ENCODE data around the gene PARP3.

The PARP3 gene

DNA sequence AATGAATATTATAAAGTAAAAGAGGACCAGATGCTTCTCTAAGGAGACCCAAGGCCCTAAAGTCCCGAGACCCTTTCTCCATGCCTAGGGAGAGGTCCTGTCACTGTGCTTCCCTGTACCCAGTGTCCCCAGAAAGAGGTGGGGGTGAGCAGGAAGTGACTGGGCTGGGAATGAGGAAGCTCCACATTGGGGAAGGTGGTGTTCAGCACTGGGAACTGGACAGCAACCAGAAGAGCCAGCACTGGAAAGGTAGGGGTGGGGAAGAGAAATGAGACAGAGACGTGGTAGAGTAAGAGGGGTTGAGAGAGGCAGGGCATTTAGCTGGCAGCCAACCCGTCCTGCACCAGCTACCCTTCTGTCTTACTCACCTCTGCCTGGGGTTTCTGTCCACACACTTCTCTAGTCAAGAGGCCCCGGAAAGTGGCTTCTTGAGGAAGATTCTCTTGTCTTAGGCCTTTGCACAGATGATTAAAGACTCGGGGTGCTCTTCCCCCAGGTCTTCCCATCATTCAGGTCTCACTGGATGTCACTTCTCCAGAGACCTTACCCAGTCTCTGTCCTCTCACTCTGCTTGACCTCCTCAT lies 12.7 kb upstream of the PARP3 start:
- H3K27ac Mint-ChIP-seq = no peak overlapping the region
- peak in 1 of 2 donors; percentile 38 for DNase-seq (ENCODE audit: low spot score in 2 of 2)
- H3K4me1 Mint-ChIP-seq = no peaks in the 10 kb centered on the region
- ATAC-seq = no peak
- no peaks in the 10 kb centered on the region for H3K9me3 Mint-ChIP-seq
- H3K36me3 Mint-ChIP-seq = peaks cover 26% of the 10 kb centered on the region
- no peak overlapping the region for H3K4me3 Mint-ChIP-seq

DNA sequence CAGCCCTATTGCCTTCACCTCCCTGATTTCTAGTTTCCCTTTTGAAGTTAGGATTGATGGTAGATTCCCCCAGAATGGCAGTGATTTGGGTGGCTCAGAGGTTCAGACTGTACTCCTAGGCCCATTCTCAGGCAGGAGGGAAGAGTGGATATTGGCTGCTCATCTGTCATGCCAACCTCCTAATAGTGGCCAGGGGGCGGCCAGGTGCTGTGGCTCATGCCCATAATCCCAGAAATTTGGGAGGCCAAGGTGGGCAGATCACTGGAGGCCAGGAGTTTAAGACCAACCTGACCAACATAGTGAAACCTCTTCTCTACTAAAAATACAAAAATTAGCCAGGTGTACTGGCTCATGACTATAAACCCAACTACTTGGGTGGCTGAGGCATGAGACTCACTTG lies 11.7 kb upstream of the PARP3 start:
- no peak for ATAC-seq
- no peaks in the 10 kb centered on the region for H3K9me3 Mint-ChIP-seq
- H3K36me3 Mint-ChIP-seq = peaks cover 35% of the 10 kb centered on the region
- H3K27ac Mint-ChIP-seq = no peak overlapping the region
- peak in 1 of 2 donors; percentile 15 for DNase-seq (ENCODE audit: low spot score in 2 of 2)
- no peaks in the 10 kb centered on the region for H3K4me1 Mint-ChIP-seq
- no peak overlapping the region for H3K4me3 Mint-ChIP-seq

DNA sequence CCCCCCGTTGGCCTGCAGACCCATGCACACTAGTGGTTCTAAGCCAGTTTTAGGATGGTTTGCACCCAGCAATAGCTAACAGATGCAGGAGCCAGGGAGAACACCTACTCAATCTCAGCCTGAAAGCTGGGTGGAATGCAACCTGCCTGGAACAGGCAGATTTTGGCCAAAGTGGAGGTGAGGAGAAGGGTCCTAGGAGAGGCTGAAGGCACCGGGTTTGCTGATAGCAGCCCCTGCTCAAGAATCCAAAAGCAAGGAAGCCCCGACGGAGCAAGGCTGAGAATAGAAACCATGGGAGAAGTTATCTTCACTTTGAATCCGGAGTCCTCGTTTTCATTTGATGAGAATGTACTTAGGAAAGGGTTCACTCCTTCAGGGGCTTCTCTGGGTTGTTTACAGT lies 10.4 kb upstream of the PARP3 start:
- ATAC-seq (no peak), DNase-seq (ENCODE audit: low spot score in 2 of 2) (peak in 1 of 2 donors; percentile 40)
- no peaks in the 10 kb centered on the region for H3K4me1 Mint-ChIP-seq
- H3K27ac Mint-ChIP-seq = no peak overlapping the region
- peaks cover 48% of the 10 kb centered on the region for H3K36me3 Mint-ChIP-seq
- H3K4me3 Mint-ChIP-seq = no peak overlapping the region
- H3K9me3 Mint-ChIP-seq = no peaks in the 10 kb centered on the region

- peak overlapping the region; percentile 72 for H3K27ac Mint-ChIP-seq
- DNase-seq (ENCODE audit: low spot score in 2 of 2) (peak in 1 of 2 donors; percentile 42), ATAC-seq (no peak)
- no peak overlapping the region for H3K4me3 Mint-ChIP-seq
- no peaks in the 10 kb centered on the region for H3K9me3 Mint-ChIP-seq
- H3K36me3 Mint-ChIP-seq = peaks cover 58% of the 10 kb centered on the region
- no peaks in the 10 kb centered on the region for H3K4me1 Mint-ChIP-seq
Measured at GRCh38 chr3:51932471-51933370, 9.4 kb upstream of the PARP3 start.

DNA sequence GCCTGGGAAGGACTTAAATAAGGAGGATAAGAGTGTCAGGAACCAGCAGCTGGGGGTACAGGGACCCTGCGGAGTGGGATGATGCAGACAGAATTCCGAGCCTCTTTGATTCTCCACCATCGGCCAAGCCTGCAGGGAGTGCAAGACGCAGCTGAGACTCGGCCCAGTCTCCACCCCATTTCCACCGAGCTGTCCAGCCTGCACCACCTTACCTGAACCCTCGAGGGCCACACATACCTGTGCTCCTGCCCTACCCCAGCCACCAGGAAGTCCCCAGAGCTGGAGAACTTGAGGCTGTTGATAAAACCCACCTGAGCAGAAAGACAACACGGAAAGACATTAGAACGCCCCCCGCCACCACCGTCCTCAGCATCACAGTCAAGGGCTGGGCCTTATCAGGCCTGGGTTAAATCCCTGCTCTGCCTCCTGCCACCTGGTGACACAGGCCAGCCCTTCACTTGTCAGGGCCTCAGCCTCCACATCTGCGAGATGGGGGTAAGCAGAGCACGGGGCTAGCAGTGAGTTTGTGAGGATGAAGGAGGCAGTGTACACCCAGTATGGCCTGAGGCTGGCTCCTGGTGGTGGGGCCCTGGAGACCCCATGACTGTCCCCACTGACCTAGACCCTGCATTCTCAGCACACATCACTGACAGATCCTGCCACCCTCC lies 8.6 kb upstream of the PARP3 start:
- H3K4me3 Mint-ChIP-seq = no peak overlapping the region
- no peaks in the 10 kb centered on the region for H3K9me3 Mint-ChIP-seq
- peak in 1 of 2 donors; percentile 43 for DNase-seq (ENCODE audit: low spot score in 2 of 2)
- H3K36me3 Mint-ChIP-seq = peaks cover 67% of the 10 kb centered on the region
- no peaks in the 10 kb centered on the region for H3K4me1 Mint-ChIP-seq
- peak overlapping the region; percentile 72 for H3K27ac Mint-ChIP-seq
- ATAC-seq = no peak

DNA sequence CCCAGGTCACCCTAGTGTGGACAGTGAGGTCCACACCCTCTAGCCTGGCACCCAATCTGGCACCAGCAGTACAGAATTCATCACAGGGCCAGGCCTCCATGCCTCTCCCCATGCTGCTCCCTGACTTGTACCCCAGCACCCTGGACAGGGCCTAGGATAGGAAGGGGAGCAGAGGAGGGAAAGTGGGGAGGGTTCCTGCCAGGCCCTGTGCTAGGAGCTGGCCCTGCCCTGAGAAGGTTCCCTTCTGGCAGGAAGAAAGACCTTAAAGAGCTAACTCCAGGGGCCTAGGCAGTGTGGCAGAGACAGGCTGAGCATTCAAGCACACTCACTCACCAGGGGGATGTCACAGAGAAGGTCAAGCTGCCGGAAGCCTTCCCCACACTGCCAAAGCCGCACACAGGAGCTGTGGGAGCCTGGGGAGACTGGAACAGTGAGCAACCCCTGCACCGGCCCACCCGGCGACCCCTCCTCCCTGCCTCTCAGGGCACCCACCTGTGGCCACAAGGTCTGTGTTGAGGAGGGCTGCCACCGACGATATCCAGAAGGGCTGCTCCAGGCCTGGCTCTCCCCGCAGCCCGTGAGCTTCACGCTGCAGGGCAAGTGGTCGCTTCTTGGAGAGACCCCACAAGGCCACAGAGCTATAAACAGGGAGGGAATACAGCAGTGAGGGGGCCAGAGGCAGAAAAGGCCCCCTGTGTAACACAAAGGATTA lies 7.9 kb upstream of the PARP3 start:
- Mint-ChIP-seq H3K36me3 (peaks cover 67% of the 10 kb centered on the region), H3K4me3 (no peak overlapping the region), H3K4me1 (peaks cover 4% of the 10 kb centered on the region), H3K9me3 (no peaks in the 10 kb centered on the region), H3K27ac (no peak overlapping the region)
- peak in 1 of 2 donors; percentile 45 for DNase-seq (ENCODE audit: low spot score in 2 of 2)
- ATAC-seq = no peak

- Mint-ChIP-seq H3K4me3 (no peak overlapping the region), H3K9me3 (no peaks in the 10 kb centered on the region), H3K27ac (no peak overlapping the region), H3K36me3 (peaks cover 67% of the 10 kb centered on the region), H3K4me1 (peaks cover 9% of the 10 kb centered on the region)
- DNase-seq (ENCODE audit: low spot score in 2 of 2) (peak in 1 of 2 donors; percentile 46), ATAC-seq (no peak)
Measured at GRCh38 chr3:51934991-51935885, 6.9 kb upstream of the PARP3 start.

DNA sequence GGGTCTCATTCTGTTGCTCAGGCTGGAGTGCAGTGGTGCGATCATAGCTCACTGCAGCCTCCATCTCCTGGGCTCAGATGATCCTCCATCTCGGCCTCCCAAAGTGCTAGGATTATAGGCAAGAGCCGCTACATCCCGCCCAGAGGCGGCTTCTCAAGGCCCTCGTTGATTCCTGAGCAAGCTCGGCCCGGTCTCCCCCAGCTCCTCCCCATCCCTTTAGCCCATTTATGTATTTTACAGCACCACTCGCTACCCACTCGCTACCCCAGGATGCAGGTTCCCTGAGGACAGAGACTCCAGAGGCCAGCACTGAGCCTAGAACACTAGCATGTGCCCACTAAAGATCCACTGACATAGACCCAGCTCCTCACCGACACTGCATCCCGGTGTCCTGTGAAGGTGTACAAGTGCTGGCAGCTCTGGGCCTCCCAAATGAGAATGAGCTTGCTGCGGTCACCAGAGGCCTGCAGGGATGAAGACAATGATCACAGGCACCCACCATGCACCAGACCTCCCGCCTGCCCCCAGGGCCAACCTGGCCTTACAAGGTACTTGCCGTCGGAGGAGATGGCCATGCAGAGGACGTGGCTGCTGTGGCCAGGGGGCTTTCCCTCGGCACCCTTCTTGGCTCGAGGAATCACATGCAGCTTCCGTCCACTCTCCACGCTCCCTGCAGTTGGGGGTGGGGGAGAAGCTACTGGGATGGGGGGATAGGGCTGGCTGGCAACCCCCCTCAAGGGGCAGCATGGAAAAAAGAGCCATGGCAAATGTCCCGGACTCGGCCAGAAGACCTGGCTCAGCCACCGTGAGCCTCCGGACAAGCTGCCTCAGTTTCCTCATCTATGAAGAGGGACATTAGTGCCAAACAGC lies 6.0 kb upstream of the PARP3 start:
- peaks cover 18% of the 10 kb centered on the region for H3K4me1 Mint-ChIP-seq
- DNase-seq (ENCODE audit: low spot score in 2 of 2) (peak in 1 of 2 donors; percentile 40), ATAC-seq (no peak)
- no peak overlapping the region for H3K4me3 Mint-ChIP-seq
- no peak overlapping the region for H3K27ac Mint-ChIP-seq
- no peaks in the 10 kb centered on the region for H3K9me3 Mint-ChIP-seq
- peaks cover 70% of the 10 kb centered on the region for H3K36me3 Mint-ChIP-seq

GRCh38 chr3:51937014-51937413 lies 5.1 kb upstream of the PARP3 start:
- peaks cover 61% of the 10 kb centered on the region for H3K36me3 Mint-ChIP-seq
- no peak overlapping the region for H3K4me3 Mint-ChIP-seq
- H3K9me3 Mint-ChIP-seq = no peaks in the 10 kb centered on the region
- H3K4me1 Mint-ChIP-seq = peaks cover 23% of the 10 kb centered on the region
- ATAC-seq = no peak
- H3K27ac Mint-ChIP-seq = no peak overlapping the region
- DNase-seq (ENCODE audit: low spot score in 2 of 2) = peak in 1 of 2 donors; percentile 47

DNA sequence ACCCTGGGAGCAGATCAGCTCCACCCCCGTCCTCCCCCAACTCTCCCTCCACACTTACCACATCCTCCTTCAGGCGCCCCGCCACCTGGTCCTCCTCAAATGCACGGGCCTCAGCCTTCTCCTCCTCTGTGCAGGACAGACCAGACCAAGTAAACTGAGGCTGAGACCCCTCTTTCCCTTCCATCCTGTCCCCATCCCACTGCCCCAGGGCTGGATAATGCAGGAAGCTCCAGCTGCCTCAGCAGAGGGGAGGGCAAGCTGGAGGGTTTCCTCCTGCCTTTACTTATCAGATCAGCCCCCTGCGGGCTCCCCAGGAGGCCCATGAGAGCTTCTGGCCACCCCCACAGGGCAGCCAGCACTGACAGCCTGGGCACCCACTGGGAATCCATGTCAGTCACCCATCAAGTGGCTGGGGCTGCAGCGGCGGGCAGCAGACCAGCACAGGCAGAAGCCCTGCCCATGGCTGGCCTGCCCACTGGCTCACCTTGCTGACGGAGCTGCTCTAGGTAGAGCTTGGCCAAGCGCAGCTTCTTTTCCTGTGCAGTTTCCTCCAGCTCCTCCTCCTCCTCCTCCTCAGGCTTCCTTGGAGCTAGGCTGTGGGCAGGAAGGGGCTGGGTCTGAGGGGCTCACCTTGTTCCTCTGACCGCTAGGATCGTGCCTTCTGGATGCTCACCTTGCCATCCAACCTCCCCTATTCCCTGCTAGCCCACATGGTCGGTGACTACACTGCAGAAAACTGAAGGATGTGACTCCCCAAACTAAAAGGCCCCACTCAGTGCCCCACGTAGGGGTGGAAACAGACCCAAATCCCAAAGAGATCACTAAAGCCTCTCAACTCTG lies 4.3 kb upstream of the PARP3 start:
- H3K36me3 Mint-ChIP-seq = peaks cover 53% of the 10 kb centered on the region

DNA sequence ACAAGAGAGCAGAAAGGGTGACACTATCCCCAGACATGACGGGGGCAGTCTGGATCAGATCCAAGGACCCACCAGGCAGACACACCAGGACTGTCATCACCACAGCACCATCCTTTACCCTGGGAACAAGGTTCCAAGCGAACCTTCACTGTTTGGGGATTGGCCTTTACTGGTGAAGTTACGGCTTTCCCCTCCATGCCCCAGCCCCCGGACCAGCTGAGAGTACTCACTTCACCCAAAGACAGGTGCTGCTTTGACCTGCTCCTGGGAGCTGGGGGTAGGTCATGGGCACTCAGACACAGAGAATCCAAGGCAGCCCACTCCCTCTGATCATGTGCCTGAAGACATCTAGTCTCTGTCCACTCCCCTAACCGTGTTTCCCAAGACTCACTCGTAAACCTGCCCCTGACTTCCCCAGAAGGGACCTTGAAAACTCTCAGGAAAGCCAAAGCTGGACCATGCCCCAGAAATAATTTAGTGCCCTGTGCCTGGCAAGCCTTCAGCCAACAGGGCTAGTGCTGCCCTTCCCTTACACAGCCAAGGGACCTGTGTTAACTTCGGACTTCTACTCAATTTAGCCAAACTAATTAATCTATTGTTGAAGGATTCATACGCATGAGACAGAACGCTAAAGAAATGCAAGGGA lies 3.3 kb upstream of the PARP3 start:
- ATAC-seq (no peak), DNase-seq (ENCODE audit: low spot score in 2 of 2) (no peak)
- no peaks in the 10 kb centered on the region for H3K9me3 Mint-ChIP-seq
- no peak overlapping the region for H3K4me3 Mint-ChIP-seq
- H3K4me1 Mint-ChIP-seq = peaks cover 34% of the 10 kb centered on the region
- H3K36me3 Mint-ChIP-seq = peaks cover 52% of the 10 kb centered on the region
- peak overlapping the region; percentile 48 for H3K27ac Mint-ChIP-seq

More for the DNA sequence above, 4.3 kb upstream of the PARP3 start:
- ATAC-seq (no peak), DNase-seq (ENCODE audit: low spot score in 2 of 2) (no peak)
- Mint-ChIP-seq H3K4me3 (no peak overlapping the region), H3K27ac (peak overlapping the region; percentile 48), H3K9me3 (no peaks in the 10 kb centered on the region), H3K4me1 (peaks cover 31% of the 10 kb centered on the region)

- H3K36me3 Mint-ChIP-seq = peaks cover 32% of the 10 kb centered on the region
- ATAC-seq (no peak), DNase-seq (ENCODE audit: low spot score in 2 of 2) (no peak)
- H3K9me3 Mint-ChIP-seq = no peaks in the 10 kb centered on the region
- peaks cover 34% of the 10 kb centered on the region for H3K4me1 Mint-ChIP-seq
- peak overlapping the region; percentile 20 for H3K27ac Mint-ChIP-seq
- H3K4me3 Mint-ChIP-seq = peak overlapping the region; percentile 85
Measured at GRCh38 chr3:51940648-51941462, 1.3 kb upstream of the PARP3 start.
